ENCODE results near the gene ENOPH1.
A peak's percentile ranks its signal among the peaks of the same experiment; 100 is the strongest.
"Not testable (repeated sequence)": the region's sequence is repeated elsewhere in the genome, so short reads cannot be mapped to it uniquely, and the experiment has no call there.

ENOPH1 gene

DNA sequence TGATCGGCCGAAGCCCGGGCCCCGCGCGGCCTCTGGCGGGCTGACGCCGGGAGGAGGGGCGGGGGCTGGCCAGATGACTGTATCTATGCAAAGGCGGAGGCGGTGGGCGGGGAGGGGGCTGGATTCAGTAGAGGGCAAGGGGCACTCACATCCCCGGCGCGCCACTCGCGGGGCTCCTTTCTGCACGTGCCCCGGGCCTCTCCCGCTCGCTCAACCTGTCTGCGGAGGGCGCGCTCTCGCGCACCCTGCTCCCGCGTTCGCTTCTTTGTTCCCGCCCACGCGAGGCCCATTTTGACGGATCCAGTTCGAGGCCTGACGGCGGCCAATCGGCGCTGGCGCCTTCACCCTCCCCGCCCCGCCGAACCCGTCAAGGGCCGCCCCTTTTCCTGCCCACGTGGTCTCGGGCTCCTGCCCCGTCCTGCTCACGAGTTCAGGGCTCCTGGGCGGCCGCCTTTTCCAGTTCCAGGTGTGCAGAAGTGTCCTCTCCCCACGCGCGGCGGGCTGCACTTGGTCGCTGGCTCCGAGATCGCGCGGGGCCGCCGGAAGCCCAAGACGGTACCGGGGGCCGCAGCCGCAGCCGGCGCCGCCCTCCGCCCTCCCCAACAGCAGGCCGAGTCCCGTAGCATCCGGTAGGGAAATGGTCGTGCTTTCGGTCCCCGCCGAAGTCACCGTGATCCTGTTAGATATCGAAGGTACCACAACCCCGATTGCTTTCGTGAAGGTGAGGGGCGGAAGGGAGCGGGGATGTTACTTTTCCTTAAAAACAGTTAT, at the start of gene ENOPH1, which contains the start of gene HNRNPDL:
TSS of gene ENOPH1 (plus strand) at position 398 of the 771 bp plus-strand sequence. CDS start at position 638, 240 bp downstream.
TSS of gene HNRNPDL (minus strand) at position 270 of the 771 bp plus-strand sequence. CDS start 772 bp downstream, outside the sequence.
- peak; percentile 94 to 95 for DNase-seq

DNA sequence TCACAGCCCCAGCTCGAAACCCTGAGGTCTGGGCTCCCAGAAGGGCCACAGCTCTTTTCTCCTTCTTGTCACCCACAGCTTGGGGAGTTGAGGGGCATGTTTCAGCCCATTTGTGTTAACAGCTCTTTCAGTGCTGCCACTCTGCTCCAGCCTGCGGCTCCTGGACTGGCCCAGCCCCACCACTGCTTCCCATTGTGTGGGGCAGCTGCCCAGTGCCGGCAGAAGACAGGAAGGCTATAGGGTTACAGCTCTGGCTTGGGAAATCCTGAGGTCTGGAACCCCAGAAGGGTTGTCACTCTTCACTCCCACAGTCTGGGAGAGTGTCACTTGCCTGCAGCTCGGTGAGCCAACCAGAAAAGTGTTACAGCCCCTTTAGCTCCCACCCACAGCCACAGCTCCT, 49.6 kb upstream of the ENOPH1 start:
- no peak for DNase-seq

DNA sequence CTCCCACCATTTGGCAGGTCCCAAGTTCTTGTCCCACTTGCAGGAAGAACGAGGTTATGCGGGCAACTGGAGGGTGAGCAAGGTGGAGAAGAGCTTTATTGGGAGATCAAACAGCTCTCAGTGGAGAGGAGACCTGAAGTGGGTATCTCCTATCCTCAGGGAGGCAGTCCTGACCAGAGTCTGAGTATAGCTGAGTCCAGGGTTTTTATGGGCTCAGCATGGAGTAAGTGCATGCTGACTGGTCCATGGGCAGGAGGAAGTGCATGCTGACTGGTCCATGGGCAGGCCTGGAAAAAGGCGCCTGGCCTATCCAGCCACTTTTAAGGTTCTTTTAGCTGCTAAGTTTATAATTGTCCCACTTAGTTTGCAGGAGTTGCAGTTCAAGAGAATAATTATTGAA, 49.2 kb upstream of the ENOPH1 start:
- no peak for DNase-seq

DNA sequence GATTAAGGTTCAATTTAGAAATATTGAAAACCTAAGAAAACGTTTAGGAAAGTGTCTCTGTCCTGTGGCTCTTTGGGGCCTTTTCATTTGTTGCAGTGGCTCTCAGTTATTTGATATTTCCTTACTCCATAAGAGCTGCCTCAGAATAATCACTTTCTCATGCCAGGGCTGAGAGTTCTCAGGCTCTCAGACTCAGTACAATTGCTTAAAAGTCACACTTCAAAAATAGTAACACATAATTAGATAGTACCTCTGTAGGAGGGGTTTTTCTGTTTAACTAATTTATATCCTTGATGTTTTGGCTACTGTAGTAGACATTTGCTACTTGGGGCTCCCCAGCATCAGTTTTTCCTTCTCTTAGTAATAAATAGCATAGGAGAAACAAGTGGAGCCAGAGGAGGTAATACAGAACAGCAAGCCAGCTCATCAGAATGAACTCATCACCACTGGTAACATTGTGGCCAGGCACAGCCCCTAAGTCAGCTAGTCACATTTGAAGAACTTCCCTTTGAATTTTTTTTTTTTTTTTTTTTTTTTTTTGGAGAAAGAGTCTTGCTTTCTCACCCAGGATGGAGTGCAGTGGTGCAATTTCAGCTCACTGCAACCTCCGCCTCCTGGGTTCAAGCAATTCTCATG, 48.6 kb upstream of the ENOPH1 start:
- DNase-seq = no peak

DNA sequence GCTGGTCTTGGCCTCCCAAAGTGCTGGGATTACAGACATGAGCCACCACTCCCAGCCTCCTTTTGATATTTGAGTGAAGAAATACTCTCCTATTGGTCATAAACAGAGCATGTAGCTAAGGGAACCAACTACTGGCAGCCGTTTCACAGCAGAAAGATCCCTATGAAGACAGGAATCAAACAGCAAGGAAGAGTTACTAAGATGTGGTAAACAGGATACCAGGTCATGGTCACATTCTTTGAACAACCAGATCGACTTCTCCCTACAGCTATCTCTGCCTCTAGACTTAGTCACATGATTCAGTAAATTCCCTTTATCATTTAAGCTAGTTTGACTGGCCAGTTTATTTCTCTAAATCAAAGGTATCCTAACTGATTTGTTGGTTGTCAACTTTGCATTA, 47.6 kb upstream of the ENOPH1 start:
- DNase-seq = no peak

DNA sequence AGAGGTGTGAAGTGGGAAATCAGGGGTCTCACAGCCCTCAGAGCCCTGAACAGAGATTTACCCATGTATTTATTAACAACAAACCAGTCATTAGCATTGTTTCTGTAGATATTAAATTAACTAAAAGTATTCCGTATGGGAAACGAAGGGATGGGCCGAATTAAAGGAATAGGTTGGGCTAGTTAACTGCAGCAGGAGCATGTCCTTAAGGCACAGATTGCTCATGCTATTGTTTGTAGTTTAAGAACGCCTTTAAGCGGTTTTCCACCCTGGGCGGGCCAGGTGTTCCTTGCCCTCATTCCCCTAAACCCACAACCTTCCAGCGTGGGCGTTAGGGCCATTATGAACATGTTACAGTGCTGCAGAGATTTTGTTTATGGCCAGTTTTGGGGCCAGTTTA, 44.1 kb upstream of the ENOPH1 start:
- DNase-seq = not testable (repeated sequence)

DNA sequence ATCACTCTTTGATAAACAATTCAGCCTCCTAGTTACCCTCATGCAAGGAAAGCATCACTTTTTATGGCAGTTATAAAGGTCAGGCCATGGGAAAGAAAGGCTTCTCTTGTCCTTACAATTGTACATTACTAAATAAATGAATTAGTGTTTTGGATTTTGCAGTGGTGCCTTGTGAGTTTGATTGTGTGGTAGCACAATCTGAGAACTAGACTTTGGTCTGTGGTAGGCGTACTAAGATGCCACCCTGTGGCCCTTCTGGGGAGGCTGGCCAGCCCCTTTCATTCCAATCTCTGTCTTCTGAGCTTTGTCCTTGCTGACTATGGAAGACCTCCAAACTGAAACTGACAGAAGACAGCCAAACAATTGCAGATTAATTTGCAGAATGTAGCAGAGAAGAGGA, 42.0 kb upstream of the ENOPH1 start:
- no peak for DNase-seq

DNA sequence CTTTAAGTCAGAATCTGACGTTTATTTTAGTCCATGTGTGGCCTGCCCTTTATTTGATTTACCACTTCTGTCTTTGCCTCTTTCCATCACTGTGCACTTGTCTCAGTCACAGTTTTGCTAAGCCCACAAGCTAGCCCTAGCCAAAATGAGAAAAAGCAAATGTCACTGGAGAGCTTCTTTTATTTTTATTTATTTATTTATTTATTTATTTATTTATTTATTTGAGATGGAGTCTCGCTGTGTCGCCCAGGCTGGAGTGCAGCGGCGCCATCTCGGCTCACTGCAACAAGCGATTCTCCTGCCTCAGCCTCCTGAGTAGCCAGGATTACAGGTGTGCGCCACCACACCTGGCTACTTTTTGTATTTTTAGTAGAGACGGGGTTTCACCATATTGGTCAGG, 40.3 kb upstream of the ENOPH1 start:
- not testable (repeated sequence) for DNase-seq

DNA sequence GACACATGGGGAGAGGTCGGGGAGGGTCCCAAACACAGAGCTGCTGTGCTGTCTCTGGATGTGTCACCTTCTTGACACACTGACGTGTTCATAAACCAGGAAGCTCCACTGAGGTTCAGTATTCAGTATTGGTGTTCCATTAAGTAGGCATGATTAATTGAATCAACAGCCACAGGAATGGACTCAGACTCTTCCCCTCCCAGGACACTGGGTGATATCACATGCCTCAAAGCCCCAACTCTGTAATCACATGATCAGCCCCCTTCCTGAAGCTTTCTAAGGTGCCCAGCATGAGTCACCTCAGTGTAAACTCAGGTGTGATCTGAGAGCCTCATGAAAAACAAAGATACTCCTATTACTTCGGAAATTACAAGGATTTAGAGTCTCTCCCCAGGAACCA, 35.5 kb upstream of the ENOPH1 start:
- DNase-seq = no peak

DNA sequence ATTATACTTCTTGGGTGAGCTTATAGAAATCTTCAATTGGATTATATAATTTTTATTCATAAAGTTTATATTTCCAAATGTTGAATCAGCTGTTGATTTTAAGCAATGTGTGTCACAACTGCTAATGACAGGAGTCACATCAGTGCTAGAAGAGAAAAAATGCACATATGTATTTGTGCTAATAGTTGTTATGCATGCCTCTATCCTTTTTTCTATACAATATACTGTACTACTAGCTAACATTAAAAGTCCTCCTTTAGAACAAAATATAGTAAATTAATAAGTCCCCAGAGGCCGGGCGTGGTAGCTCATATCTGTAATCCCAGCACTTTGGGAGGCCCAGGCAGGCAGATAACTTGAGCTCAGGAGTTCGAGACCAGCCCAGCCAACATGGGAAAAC, 32.9 kb upstream of the ENOPH1 start:
- DNase-seq = no peak

DNA sequence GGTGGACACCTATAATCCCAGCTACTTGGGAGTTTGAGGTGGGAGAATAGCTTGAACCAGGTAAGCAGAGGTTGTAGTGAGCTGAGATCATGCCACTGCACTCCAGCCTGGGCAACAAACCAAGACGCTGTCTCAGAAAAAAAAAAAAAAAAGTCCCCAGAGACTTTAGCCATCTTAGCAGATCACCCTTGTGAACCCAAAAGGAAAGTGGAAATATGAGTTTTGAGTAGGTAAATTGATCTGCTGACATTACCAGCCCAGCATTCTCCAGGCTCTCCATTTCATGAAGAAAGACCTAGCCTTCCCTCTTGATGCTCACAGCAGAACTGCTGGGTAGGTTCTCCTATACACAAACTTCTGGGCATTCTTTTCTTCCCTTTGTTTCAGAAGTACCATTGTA, 32.1 kb upstream of the ENOPH1 start:
- DNase-seq = no peak

DNA sequence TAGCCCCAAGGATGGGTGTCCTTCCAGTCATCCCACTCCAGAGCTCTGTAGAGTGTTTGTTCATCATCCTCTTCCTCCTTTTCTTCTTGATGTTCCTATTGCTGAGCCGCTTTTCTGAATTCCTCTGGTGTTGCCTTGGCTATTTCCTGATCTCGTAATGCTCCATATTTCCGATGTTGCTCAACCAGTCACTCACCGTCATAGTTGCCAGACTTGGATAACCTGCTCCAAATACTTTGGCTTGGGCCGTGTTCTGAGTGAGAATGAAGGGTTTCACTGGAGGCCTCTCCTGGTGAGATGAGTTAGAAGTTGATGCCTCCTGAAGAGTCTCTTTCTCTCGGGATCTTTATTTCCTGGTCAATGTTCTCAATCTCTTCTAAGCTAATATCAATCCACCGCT, 28.8 kb upstream of the ENOPH1 start:
- no peak for DNase-seq

DNA sequence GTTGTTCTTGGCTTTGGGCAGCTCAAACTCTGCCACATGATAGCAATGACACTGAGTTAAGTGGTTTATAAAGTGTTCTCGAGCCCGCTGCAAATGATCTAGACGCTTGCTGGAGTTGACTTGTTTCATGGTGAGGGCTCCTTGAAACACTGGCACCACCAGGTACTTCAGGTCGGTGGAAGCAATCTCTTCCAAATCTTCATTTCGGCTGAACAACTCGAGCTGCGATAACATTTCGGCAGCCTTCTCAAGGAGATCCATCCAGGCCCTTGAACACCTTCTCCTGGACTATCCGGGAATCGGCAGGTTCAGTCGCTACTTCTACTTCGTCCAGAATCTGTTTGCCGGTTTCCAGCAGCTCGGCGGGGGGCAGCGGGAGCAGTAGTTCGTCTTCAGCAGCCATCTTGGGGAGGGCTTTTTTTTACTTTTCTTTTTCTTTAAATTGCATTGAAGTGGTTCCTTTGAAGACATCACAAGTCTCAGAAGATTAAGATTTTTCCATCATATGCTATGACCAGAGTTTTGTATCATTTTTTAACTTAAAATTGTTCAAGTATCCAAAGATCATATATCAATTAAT, 28.1 kb upstream of the ENOPH1 start:
- DNase-seq = no peak

DNA sequence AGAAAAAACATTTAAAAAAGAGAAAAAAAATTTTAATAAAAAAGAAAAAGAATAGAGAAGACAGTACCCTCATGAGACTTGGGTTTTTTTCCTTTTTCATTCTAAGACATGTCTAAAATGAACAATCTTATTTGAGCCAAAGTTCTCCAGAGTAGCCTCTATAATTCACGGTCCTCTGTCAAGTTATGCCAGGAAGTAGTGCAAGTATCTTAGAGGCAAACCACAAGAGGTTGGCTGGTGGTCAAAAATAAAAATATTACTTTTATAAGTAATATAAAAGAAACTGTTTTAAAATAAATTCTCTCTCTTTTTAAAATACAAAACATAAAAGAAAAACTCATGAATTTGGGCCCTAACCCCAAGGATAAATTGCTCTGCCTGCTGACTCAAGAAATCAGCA, 26.7 kb upstream of the ENOPH1 start:
- no peak for DNase-seq

DNA sequence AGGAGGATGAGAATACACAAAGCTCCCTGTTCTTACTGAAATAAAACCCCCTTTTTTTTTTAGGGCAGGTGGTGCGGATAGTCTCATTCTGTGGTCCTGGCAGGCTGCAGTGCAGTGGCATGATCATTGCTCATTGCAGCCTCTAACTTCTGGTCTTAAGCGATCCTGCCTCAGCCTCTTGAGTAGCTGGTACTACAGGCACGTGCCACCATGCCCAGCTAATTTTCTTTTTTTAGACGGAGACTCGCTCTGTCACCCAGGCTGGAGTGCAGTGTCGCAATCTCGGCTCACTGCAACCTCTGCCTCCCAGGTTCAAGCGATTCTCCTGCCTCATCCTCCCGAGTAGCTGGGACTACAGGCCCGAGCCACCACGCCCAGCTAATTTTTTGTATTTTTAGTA, 15.3 kb upstream of the ENOPH1 start:
- DNase-seq = not testable (repeated sequence)

DNA sequence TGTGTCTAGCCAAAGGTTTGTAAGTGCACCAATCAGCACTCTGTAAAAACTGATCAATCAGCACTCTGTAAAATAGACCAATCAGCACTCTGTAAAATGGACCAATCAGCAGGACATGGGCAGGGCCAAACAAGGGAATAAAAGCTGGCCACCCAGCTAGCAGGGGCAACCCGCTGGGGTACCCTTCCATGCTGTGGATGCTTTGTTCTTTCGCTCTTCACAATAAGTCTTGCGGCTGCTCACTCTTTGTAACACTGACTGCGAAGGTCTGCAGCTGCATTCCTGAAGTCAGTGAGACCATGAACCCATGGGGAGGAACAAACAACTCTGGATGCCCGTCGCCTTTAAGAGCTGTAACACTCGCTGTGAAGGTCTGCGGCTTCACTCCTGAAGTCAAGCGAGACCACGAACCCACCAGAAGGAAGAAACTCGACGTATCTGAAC, 14.4 kb upstream of the ENOPH1 start:
- DNase-seq = no peak

DNA sequence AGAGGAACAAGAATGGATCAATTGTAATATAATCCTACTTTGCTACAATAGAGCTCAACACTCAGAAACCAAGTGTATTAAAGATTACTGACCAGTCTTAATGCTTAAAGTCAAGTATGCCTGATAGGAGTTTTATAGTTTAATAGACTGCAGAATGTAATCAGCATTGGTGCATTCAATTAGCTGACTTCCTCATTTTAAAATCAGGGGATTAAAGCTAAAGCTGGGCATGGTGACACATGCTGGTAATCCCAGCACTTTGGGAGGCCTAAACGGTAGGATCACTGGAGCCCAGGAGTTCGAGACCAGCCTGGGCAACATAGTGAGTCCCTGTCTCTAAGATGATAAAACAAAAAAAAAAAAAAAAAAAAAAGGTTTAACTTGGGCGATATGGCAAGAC, 10.9 kb upstream of the ENOPH1 start:
- DNase-seq = no peak

DNA sequence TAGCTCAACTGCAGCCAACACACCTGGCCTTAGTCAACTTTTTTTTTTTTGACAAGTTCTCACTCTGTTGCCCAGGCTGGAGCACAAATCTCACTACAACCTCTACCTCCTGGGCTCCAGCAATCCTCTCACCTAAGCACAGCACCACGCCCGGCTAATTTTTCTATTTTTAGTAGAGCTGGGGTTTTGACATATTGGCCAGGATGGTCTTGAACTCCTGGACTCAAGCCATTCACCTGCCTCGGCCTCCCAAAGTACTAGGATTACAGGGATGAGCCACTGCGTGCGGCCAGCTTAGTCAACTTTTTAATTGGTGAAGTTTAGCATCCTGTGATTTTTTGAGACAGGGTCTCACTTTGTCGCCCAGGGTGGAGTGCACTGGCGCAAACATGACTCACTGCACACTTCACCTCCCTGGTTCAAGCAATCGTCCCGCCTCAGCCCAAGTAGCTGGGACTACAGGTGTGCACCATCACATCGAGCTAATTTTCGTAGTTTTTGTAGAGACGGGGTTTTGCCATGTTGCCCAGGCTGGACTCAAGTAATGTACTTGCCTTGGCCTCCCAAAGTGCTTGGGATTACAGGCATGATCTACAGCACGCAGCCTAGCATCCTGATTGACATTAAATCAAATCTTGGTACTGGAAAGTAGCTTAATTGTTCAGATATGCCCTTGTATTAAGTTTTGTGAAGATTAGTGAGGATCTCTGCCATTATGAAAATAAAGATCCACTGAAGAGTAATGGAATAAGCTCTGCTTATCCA, 8.4 kb upstream of the ENOPH1 start:
- DNase-seq = no peak

DNA sequence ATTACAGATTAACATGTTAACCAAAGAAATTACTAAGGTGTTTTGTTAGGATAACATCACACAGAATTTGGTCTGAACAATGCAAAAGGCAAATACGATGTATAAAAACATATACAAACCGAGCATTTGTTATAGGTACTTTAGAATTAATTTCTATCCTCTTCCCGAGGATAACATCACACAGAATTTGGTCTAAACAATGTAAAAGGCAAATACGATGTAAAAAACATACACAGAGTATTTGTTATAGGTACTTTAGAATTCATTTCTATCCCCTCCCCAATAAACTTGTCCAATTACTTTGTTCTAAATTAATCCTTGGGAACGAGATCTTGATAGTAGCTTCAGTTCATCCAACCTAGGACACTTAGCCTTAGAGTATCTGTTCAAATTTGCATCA, 7.8 kb upstream of the ENOPH1 start:
- no peak for DNase-seq

DNA sequence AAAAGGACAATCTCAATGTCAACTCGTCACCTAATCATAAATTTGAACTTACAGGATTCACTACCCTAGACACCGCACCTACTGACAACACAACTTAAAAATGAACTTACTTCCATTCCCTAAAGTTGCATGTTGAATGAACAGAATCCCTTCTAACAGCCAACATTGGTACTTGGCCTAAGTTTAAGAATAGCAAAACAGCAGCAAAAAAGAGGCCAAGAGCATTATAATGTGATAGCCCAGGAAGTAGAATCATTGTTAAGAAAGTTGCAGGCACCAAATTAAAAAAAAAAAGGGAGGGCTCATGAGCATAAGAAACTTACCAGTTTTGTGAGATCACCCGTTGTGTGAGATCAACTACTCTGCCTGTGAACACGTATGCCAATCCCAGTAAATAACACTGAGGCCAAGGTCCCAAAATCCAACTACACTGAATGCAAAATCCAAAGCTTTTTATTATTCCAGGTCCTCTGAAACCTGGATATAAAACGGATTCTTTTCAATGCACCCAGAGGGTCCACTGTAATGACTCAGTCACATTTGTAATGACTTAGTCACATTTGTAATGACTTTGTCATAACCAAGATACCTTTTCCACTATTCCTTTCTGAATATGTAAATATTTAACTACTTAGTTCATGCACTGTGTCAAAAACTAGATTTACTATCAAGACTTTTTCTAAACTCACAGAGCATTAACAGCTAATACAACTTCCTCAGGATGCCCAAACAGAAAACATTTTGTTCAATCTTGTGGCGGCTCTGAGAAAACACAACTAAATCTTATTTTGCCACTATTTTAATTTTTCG, 6.9 kb upstream of the ENOPH1 start:
- DNase-seq = no peak

DNA sequence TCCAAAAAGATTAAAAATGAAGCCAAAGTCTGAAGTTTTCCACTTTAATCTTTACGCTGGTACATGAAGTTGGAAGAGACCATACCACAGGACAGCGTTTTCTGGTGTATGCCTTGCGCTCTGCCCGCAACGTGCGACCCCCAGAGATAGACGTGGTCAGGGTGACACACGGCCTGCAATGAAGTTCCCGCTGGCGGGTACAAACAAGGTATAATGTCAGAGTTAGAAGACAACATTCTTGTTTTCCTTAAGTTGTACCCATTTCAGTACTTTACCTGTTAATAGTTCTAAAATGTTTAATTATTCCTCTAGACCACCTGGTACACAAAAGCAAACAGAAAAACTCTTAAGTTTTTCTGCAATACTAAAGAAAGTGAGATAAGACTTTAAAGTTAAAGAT, 4.9 kb upstream of the ENOPH1 start:
- no peak for DNase-seq

DNA sequence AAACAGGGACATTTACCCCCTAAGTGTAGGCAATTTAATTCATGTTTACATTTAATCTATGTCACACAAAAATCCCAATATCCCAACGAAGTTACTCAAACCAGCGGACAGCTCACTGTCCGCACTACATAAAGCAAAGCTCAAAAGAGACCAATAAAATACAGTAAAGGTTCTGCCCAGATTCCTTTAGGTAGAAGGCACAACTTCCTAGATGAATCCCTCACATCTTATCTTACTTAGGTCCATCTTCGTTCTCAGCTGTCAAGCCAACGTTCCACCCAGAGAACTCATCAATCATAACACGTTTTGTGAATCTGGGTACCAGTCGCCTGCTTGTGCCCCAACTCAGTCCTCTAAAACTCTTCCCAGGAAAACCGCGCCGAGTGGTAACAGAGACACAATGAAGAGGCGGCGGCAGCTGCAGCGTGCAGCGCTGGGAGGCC, 1.8 kb upstream of the ENOPH1 start:
- no peak for DNase-seq

Data from CD4-positive, alpha-beta T cell treated with Interleukin-4 for 1 hour (primary cell).